H1 (cell line): ENCODE results near the gene SPTB. TPM values are rescaled to one million over a fixed set of nuclear protein-coding genes. Genes with fewer than 3 reads are reported as not detected.

Source experiments
- CTCF ChIA-PET: fragments of 300-600 bp; sonication (Branson Sonifier 250); formaldehyde crosslinking; loops from one replicate; lab custom pipeline; 2021; ENCODE audit not compliant: partially characterized antibody; lab: Charles Lee
- POLR2A ChIA-PET: fragments of 300-600 bp; sonication (Branson Sonifier 250); formaldehyde crosslinking; loops from one replicate; lab custom pipeline; 2021; ENCODE audit warnings: inconsistent platforms; ENCODE audit not compliant: partially characterized antibody; lab: Charles Lee
- DNase-seq, 2 experiments: peaks; one replicate each; pipeline versions ENCODE4 v3.0.0 to v3.0.0-alpha.2; 2010 to 2022; ENCODE audit warnings: low spot score in 2 of 2, low read depth in 1 of 2, mixed read lengths in 1 of 2
- FAIRE-seq: peaks from 2 replicates; lab custom pipeline; 2011; peaks lifted over from hg19 to GRCh38; lab: Jason Lieb, UNC
- H2AFZ ChIP-seq: 2 replicates; pipeline ENCODE4 v1.8.1; 2012; ENCODE audit warnings: low read length, inconsistent platforms
- H2AK5ac ChIP-seq: 2 replicates; pipeline ENCODE4 v1.6.1; 2013; ENCODE audit warnings: low read depth, low read length
- H2BK120ac ChIP-seq: replicated peaks from 2 replicates; pipeline ENCODE3; 2013; ENCODE audit warnings: low read depth, low read length, inconsistent platforms
- H2BK12ac ChIP-seq: 2 replicates; pipeline ENCODE4 v1.6.1; 2013; ENCODE audit warnings: low read depth, low read length
- H2BK15ac ChIP-seq: 2 replicates; pipeline ENCODE4 v1.6.1; 2013; ENCODE audit warnings: low read length
- H2BK20ac ChIP-seq: 2 replicates; pipeline ENCODE4 v1.6.1; 2013; ENCODE audit warnings: low read length
- H2BK5ac ChIP-seq: 2 replicates; pipeline ENCODE4 v1.6.1; 2013; ENCODE audit warnings: low read depth, low read length
- H3K14ac ChIP-seq: 2 replicates; pipeline ENCODE4 v1.6.1; 2013; ENCODE audit warnings: inconsistent platforms; ENCODE audit not compliant: insufficient read length
- H3K18ac ChIP-seq: 2 replicates; pipeline ENCODE4 v1.6.1; 2013; ENCODE audit warnings: low read length; ENCODE audit errors: extremely low read depth
- H3K23ac ChIP-seq: 2 replicates; pipeline ENCODE4 v1.6.1; 2013; ENCODE audit warnings: inconsistent platforms; ENCODE audit not compliant: insufficient read length
- H3K23me2 ChIP-seq: 2 replicates; pipeline ENCODE4 v1.6.1; 2013; ENCODE audit warnings: low read depth, low read length
- H3K27ac ChIP-seq: 2 replicates; pipeline ENCODE4 v1.6.1; 2011; ENCODE audit warnings: low read depth, low read length, inconsistent platforms
- H3K27me3 ChIP-seq, 4 experiments: replicated peaks in 1 of 4; 1 replicate in 1 of 4; 2 replicates in 3 of 4; pipeline versions ENCODE4 v1.6.1 to v1.8.1; 2011 to 2013; ENCODE audit warnings: low read length in 3 of 4, mild to moderate bottlenecking in 3 of 4, inconsistent platforms in 2 of 4, mixed read lengths in 2 of 4, moderate library complexity in 1 of 4; ENCODE audit not compliant: control insufficient read depth in 3 of 4, insufficient read depth in 3 of 4; ENCODE audit errors: extremely low read depth in 1 of 4
- H3K36me3 ChIP-seq, 4 experiments: 2 replicates each; pipeline versions ENCODE4 v1.6.1 to v1.8.1; 2011 to 2013; ENCODE audit warnings: mild to moderate bottlenecking in 4 of 4, low read length in 3 of 4, moderate library complexity in 2 of 4, control low read depth in 1 of 4, inconsistent platforms in 1 of 4; ENCODE audit not compliant: insufficient read depth in 4 of 4, control insufficient read depth in 2 of 4
- H3K4ac ChIP-seq: replicated peaks from 2 replicates; pipeline ENCODE3; 2013; ENCODE audit warnings: low read length, low read depth, mixed read lengths, inconsistent platforms; ENCODE audit not compliant: insufficient read length
- H3K4me1 ChIP-seq, 4 experiments: replicated peaks in 1 of 4; 1 replicate in 1 of 4; 2 replicates in 3 of 4; pipeline versions ENCODE4 v1.6.1 to v1.8.1; 2011 to 2013; ENCODE audit warnings: low read length in 3 of 4, inconsistent platforms in 2 of 4, mixed read lengths in 1 of 4; ENCODE audit not compliant: insufficient read depth in 4 of 4, control insufficient read depth in 3 of 4
- H3K4me2 ChIP-seq, 2 experiments: 2 replicates each; pipeline versions ENCODE4 v1.6.1 to v1.8.1; 2011 to 2013; ENCODE audit warnings: low read depth in 2 of 2, low read length in 2 of 2, control low read depth in 1 of 2, inconsistent platforms in 1 of 2, mild to moderate bottlenecking in 1 of 2; ENCODE audit not compliant: insufficient read depth in 1 of 2
- H3K4me3 ChIP-seq, 4 experiments: fragments of 200-600, 300-600 bp in 1 of 4; sonication (generic), shearing (Covaris generic), sonication (Bioruptor Twin) in 1 of 4; 2 replicates each; pipeline versions ENCODE4 v1.5.1 to v1.8.1; 2011 to 2016; ENCODE audit warnings: low read length in 4 of 4, low read depth in 3 of 4, control low read depth in 2 of 4, inconsistent platforms in 2 of 4, mild to moderate bottlenecking in 2 of 4, mixed read lengths in 1 of 4, moderate library complexity in 1 of 4; ENCODE audit not compliant: insufficient read depth in 2 of 4; ENCODE audit errors: extremely low read depth in 1 of 4
- H3K56ac ChIP-seq: replicated peaks from 2 replicates; pipeline ENCODE3; 2013; ENCODE audit warnings: low read depth, mild to moderate bottlenecking, mixed read lengths, low read length, inconsistent platforms; ENCODE audit not compliant: insufficient read length
- H3K79me1 ChIP-seq: 2 replicates; pipeline ENCODE4 v1.6.1; 2013; ENCODE audit warnings: low read depth, low read length, control low read depth
- H3K79me2 ChIP-seq, 2 experiments: 2 replicates each; pipeline versions ENCODE4 v1.6.1 to v1.8.1; 2012 to 2013; ENCODE audit warnings: low read length in 2 of 2, mild to moderate bottlenecking in 2 of 2, inconsistent platforms in 1 of 2; ENCODE audit not compliant: insufficient read depth in 2 of 2, control insufficient read depth in 1 of 2
- H3K9ac ChIP-seq, 4 experiments: replicated peaks in 1 of 4; 1 replicate in 1 of 4; 2 replicates in 3 of 4; pipeline versions ENCODE4 v1.6.1 to v1.8.1; 2011 to 2013; ENCODE audit warnings: low read depth in 3 of 4, low read length in 3 of 4, control low read depth in 2 of 4, mild to moderate bottlenecking in 2 of 4, moderate library complexity in 2 of 4, inconsistent platforms in 1 of 4; ENCODE audit errors: extremely low read depth in 1 of 4
- H3K9me3 ChIP-seq, 2 experiments: 2 replicates each; pipeline versions ENCODE4 v1.6.1 to v1.8.1; 2012 to 2013; ENCODE audit warnings: mild to moderate bottlenecking in 2 of 2, moderate library complexity in 2 of 2, control low read depth in 1 of 2, inconsistent platforms in 1 of 2, low read depth in 1 of 2, low read length in 1 of 2, mixed read lengths in 1 of 2; ENCODE audit not compliant: insufficient read depth in 2 of 2
- H4K20me1 ChIP-seq, 2 experiments: replicated peaks in 1 of 2; 2 replicates each; pipeline versions ENCODE3 to v1.8.1; 2011 to 2013; ENCODE audit warnings: inconsistent platforms in 2 of 2, low read length in 2 of 2, mild to moderate bottlenecking in 1 of 2; ENCODE audit not compliant: insufficient read depth in 2 of 2, control insufficient read depth in 1 of 2
- H4K5ac ChIP-seq: 2 replicates; pipeline ENCODE4 v1.6.1; 2013; ENCODE audit warnings: low read length, low read depth, mixed read lengths, inconsistent platforms; ENCODE audit not compliant: insufficient read length
- H4K8ac ChIP-seq: 2 replicates; pipeline ENCODE4 v1.8.0; 2013; ENCODE audit warnings: mild to moderate bottlenecking, moderate library complexity, low read length, inconsistent platforms; ENCODE audit not compliant: insufficient read depth; ENCODE audit errors: extremely low read depth
- H4K91ac ChIP-seq: replicated peaks from 2 replicates; pipeline ENCODE3; 2013; ENCODE audit warnings: low read length, mixed read lengths, inconsistent platforms; ENCODE audit not compliant: insufficient read length
- JUN ChIP-seq: IDR thresholded peaks from 2 replicates; pipeline ENCODE4 v1.6.1; 2011; ENCODE audit warnings: low read depth, mild to moderate bottlenecking, improper control_type of control experiment, low read length
- PHF8 ChIP-seq: fragments of 200-600 bp; sonication (generic); conservative IDR thresholded peaks from 2 replicates; pipeline ENCODE4 v1.7.1; 2012; ENCODE audit warnings: low read depth, mild to moderate bottlenecking, inconsistent platforms, low read length, moderate library complexity
- SIN3A ChIP-seq, 2 experiments: IDR thresholded peaks in 1 of 2; conservative IDR thresholded peaks in 1 of 2; 2 replicates each; pipeline ENCODE4 v1.6.1; 2011 to 2012; ENCODE audit warnings: low read length in 2 of 2, improper control_type of control experiment in 1 of 2, low read depth in 1 of 2, mild to moderate bottlenecking in 1 of 2
- WGBS, 2 experiments: shearing (Covaris generic) in 1 of 2; methylation state at CpG; one replicate each; pipeline versions ENCODE4 v1.1.6 to v1.1.7; 2013 to 2015; ENCODE audit warnings: low lambda C conversion rate in 2 of 2, mixed read lengths in 2 of 2, inconsistent platforms in 1 of 2, low coverage in 1 of 2, missing lambda C conversion rate in 1 of 2; ENCODE audit not compliant: insufficient replicate concordance in 2 of 2, insufficient coverage in 1 of 2, insufficient read length in 1 of 2; ENCODE audit errors: extremely low coverage in 1 of 2, missing lambda C conversion rate in 1 of 2; 5-methylcytosine and 5-hydroxymethylcytosine counted together
- polyA plus RNA-seq, 7 experiments: library from polyadenylated mRNA; depleted of rRNA in 3 of 7; stranded (reverse) in 5 of 7; unstranded in 2 of 7; fragments of >200 nt in 5 of 7; fragments of 200-250 nt in 2 of 7; gene quantifications; 1 replicate in 5 of 7; 2 replicates in 1 of 7; 4 replicates in 1 of 7; pipeline versions ENCODE4 v1.2.1 to v1.2.3, GENCODE V29; 2011 to 2013; ENCODE audit warnings: missing spikeins in 2 of 7, mixed read lengths in 2 of 7
- total RNA-seq: library from RNA; stranded (reverse); fragmentation: NEBNext Ultra II Directional; extraction: Animal tissue kit (Norgen Biotek cat#: 25700); gene quantifications from 2 replicates; pipeline ENCODE4 v1.2.1, GENCODE V29; 2021

SPTB gene
- total and polyA plus RNA-seq, 2 of the 8 experiments (the other 6 are each of a cell fraction or from before 2014, with no cell fraction given): 0.30 to 2.4 TPM

- FAIRE-seq: no peak
- no peak overlapping the region for H2BK12ac ChIP-seq
- H2AK5ac ChIP-seq: no peak overlapping the region
- H3K4ac ChIP-seq: no peak overlapping the region
- DNase-seq: no peak
- POLR2A ChIA-PET: no interaction called here
- no peak overlapping the region for H4K5ac ChIP-seq
- no peak overlapping the region for H3K4me3 ChIP-seq
- no peaks in the 10 kb centered on the region for H3K36me3 ChIP-seq
- H4K91ac ChIP-seq: no peak overlapping the region
- no peaks in the 10 kb centered on the region for H3K9me3 ChIP-seq
- TF ChIP-seq SIN3A (conservative IDR thresholded peaks at IDR 0.05 in 1 of 2, IDR thresholded peaks at IDR 0.05 in 1 of 2; ENCODE audit: low read depth in 1 of 2, low read length in 2 of 2): no peak
- no peak for TF ChIP-seq JUN
- TF ChIP-seq PHF8: no peak
- WGBS, 2 experiments: 73% methylated on average over 6 of the region's 6 CpGs; no CpG with 5 or more reads in 1 of the 2 experiments
- no peak overlapping the region for H3K4me2 ChIP-seq
- CTCF ChIA-PET: interaction anchor here (0.7 to 6.4 kb wide), 10 partner anchors 7 to 92 kb away, joined by 3 to 54 read pairs (median 4); no protein-coding TSS in a partner anchor
- no peak overlapping the region for H3K23ac ChIP-seq
- H2BK120ac ChIP-seq: no peak overlapping the region
- no peaks in the 10 kb centered on the region for H3K79me2 ChIP-seq
- H2BK20ac ChIP-seq: no peak overlapping the region
- no peak overlapping the region for H3K9ac ChIP-seq
- H3K23me2 ChIP-seq: no peaks in the 10 kb centered on the region
- no peaks in the 10 kb centered on the region for H3K27me3 ChIP-seq
- no peaks in the 10 kb centered on the region; a peak in 1 of 7 replicates for H3K4me1 ChIP-seq
- no peak overlapping the region for H3K56ac ChIP-seq
- H2AFZ ChIP-seq: no peak overlapping the region
- no peak overlapping the region for H2BK5ac ChIP-seq
- H3K27ac ChIP-seq: no peak overlapping the region
- no peak overlapping the region for H4K8ac ChIP-seq
- H4K20me1 ChIP-seq: no peaks in the 10 kb centered on the region
- no peak overlapping the region for H3K14ac ChIP-seq
- H3K79me1 ChIP-seq: no peaks in the 10 kb centered on the region
- no peak overlapping the region for H3K18ac ChIP-seq
- no peak overlapping the region for H2BK15ac ChIP-seq
These were observed 72.7 kb downstream of the SPTB start for GRCh38 chr14:64806862-64807495.
